ENCODE data around the gene SYNC.
"Not testable (repeated sequence)": the region's sequence is repeated elsewhere in the genome, so short reads cannot be mapped to it uniquely, and the experiment has no call there.

The SYNC gene

GRCh38 chr1:32676945-32677344 lies 25.6 kb downstream of the SYNC start:
- H3K36me3 ChIP-seq, result peaks cover 97% of the 10 kb centered on the region

GRCh38 chr1:32668716-32669115 lies 33.9 kb downstream of the SYNC start:
- not testable (repeated sequence) for H3K9me3 ChIP-seq, H3K27ac ChIP-seq, H3K9ac ChIP-seq, H3K4me1 ChIP-seq, H3K27me3 ChIP-seq, H3K4me2 ChIP-seq, H3K4me3 ChIP-seq
- peaks cover 100% of the 10 kb centered on the region for H3K36me3 ChIP-seq
- peaks cover 96% of the 10 kb centered on the region for H4K20me1 ChIP-seq

More at GRCh38 chr1:32676945-32677344, 25.6 kb downstream of the SYNC start:
- Histone ChIP-seq H3K4me1 (no peaks in the 10 kb centered on the region), H3K9me3 (no peaks in the 10 kb centered on the region), H4K20me1 (peaks cover 72% of the 10 kb centered on the region), H3K27me3 (no peaks in the 10 kb centered on the region), H3K27ac (no peak overlapping the region), H3K4me2 (no peak overlapping the region), H3K9ac (no peak overlapping the region), H3K4me3 (no peak overlapping the region)
- no peak for TF ChIP-seq Cebpa-rat (IDR thresholded peaks at IDR 0.05)

- no peak for TF ChIP-seq Cebpa-rat (IDR thresholded peaks at IDR 0.05)
- no peaks in the 10 kb centered on the region for H3K4me1 ChIP-seq
- H3K4me2 ChIP-seq, result no peak overlapping the region
- H4K20me1 ChIP-seq, result peaks cover 96% of the 10 kb centered on the region
- H3K4me3 ChIP-seq, result no peak overlapping the region
- no peak overlapping the region for H3K27ac ChIP-seq
- H3K27me3 ChIP-seq, result no peaks in the 10 kb centered on the region
- peaks cover 100% of the 10 kb centered on the region for H3K36me3 ChIP-seq
- no peaks in the 10 kb centered on the region for H3K9me3 ChIP-seq
- H3K9ac ChIP-seq, result no peak overlapping the region
Measured at GRCh38 chr1:32666901-32667566, 35.5 kb downstream of the SYNC start.

GRCh38 chr1:32665915-32666314 lies 36.7 kb downstream of the SYNC start:
- Histone ChIP-seq H3K9me3 (no peaks in the 10 kb centered on the region), H3K27me3 (no peaks in the 10 kb centered on the region), H3K4me2 (no peak overlapping the region), H3K36me3 (peaks cover 100% of the 10 kb centered on the region), H3K9ac (no peak overlapping the region), H3K4me1 (no peaks in the 10 kb centered on the region), H3K4me3 (no peak overlapping the region), H3K27ac (no peak overlapping the region), H4K20me1 (peaks cover 96% of the 10 kb centered on the region)
- no peak for TF ChIP-seq Cebpa-rat (IDR thresholded peaks at IDR 0.05)

- peaks cover 97% of the 10 kb centered on the region for H3K36me3 ChIP-seq
- H3K9me3 ChIP-seq, result no peaks in the 10 kb centered on the region
- no peak overlapping the region for H3K9ac ChIP-seq
- no peaks in the 10 kb centered on the region for H3K27me3 ChIP-seq
- no peak overlapping the region for H3K4me3 ChIP-seq
- H3K4me1 ChIP-seq, result peaks cover 24% of the 10 kb centered on the region
- H3K27ac ChIP-seq, result no peak overlapping the region
- no peak overlapping the region for H3K4me2 ChIP-seq
- no peak for TF ChIP-seq Cebpa-rat (IDR thresholded peaks at IDR 0.05)
- H4K20me1 ChIP-seq, result peaks cover 96% of the 10 kb centered on the region
Measured at GRCh38 chr1:32659581-32659980, 43.0 kb downstream of the SYNC start.

GRCh38 chr1:32652244-32652962 lies 50.2 kb downstream of the SYNC start:
- peak overlapping the region; percentile 99 for H3K9ac ChIP-seq
- H3K27ac ChIP-seq, result peak overlapping the region; percentile 99

GRCh38 chr1:32651461-32652073 lies 51.0 kb downstream of the SYNC start:
- no peak for TF ChIP-seq Cebpa-rat (IDR thresholded peaks at IDR 0.05)
- Histone ChIP-seq H4K20me1 (peaks cover 44% of the 10 kb centered on the region), H3K4me2 (peak overlapping the region; percentile 93), H3K36me3 (peaks cover 47% of the 10 kb centered on the region), H3K27me3 (no peaks in the 10 kb centered on the region), H3K27ac (peak overlapping the region; percentile 99), H3K4me3 (peak overlapping the region; percentile 83), H3K4me1 (peaks cover 66% of the 10 kb centered on the region), H3K9ac (peak overlapping the region; percentile 99), H3K9me3 (no peaks in the 10 kb centered on the region)

More at GRCh38 chr1:32652244-32652962, 50.2 kb downstream of the SYNC start:
- no peaks in the 10 kb centered on the region for H3K27me3 ChIP-seq
- no peak for TF ChIP-seq Cebpa-rat (IDR thresholded peaks at IDR 0.05)
- peaks cover 52% of the 10 kb centered on the region for H3K36me3 ChIP-seq
- peaks cover 70% of the 10 kb centered on the region for H3K4me1 ChIP-seq
- peaks cover 53% of the 10 kb centered on the region for H4K20me1 ChIP-seq
- peak overlapping the region; percentile 83 for H3K4me3 ChIP-seq
- H3K4me2 ChIP-seq, result peak overlapping the region; percentile 93
- no peaks in the 10 kb centered on the region for H3K9me3 ChIP-seq

GRCh38 chr1:32650752-32651460 lies 51.7 kb downstream of the SYNC start, which contains the start of gene RBBP4:
RBBP4 (plus strand) TSS chr1:32651208; CDS start chr1:32651307, 99 bp downstream.
- Histone ChIP-seq H3K4me1 (peaks cover 59% of the 10 kb centered on the region), H3K27ac (peak within 1 kb of the TSS; percentile 99), H3K4me3 (peak within 1 kb of the TSS; percentile 83), H3K9ac (peak within 1 kb of the TSS; percentile 99), H4K20me1 (peaks cover 38% of the 10 kb centered on the region), H3K9me3 (no peaks in the 10 kb centered on the region), H3K27me3 (no peaks in the 10 kb centered on the region), H3K36me3 (peaks cover 44% of the 10 kb centered on the region), H3K4me2 (peak within 1 kb of the TSS; percentile 93)
- TF ChIP-seq Cebpa-rat (IDR thresholded peaks at IDR 0.05), result no peak

- H3K36me3 ChIP-seq, result peaks cover 44% of the 10 kb centered on the region
- no peaks in the 10 kb centered on the region for H3K27me3 ChIP-seq
- H3K9ac ChIP-seq, result peak within 1 kb of the TSS; percentile 99
- H3K4me3 ChIP-seq, result peak within 1 kb of the TSS; percentile 83
- peak within 1 kb of the TSS; percentile 93 for H3K4me2 ChIP-seq
- H3K9me3 ChIP-seq, result no peaks in the 10 kb centered on the region
- peaks cover 53% of the 10 kb centered on the region for H3K4me1 ChIP-seq
- H3K27ac ChIP-seq, result peak within 1 kb of the TSS; percentile 99
- TF ChIP-seq Cebpa-rat (IDR thresholded peaks at IDR 0.05), result no peak
- peaks cover 32% of the 10 kb centered on the region for H4K20me1 ChIP-seq
Measured at GRCh38 chr1:32650248-32650751, 52.3 kb downstream of the SYNC start, which contains the start of gene ZBTB8OS. ZBTB8OS (minus strand) TSS chr1:32650550; CDS start chr1:32650529, 21 bp downstream.

Data from BLaER1 (cell line).